Neural progenitor cell (in vitro differentiated cells): Measurements from ENCODE around the gene EXOC4. TPM values are rescaled to one million over a fixed set of nuclear protein-coding genes. Genes with fewer than 3 reads are reported as not detected.

ENCODE experiments used
- DNase-seq: peaks from one replicate; pipeline ENCODE4 v3.0.0-alpha.2; 2016; ENCODE audit warnings: low spot score
- H2AFZ ChIP-seq: fragments of 200-600 bp; sonication (generic); replicated peaks from 2 replicates; pipeline ENCODE4 v1.6.1; 2016; ENCODE audit warnings: antibody characterized with exemption
- H3F3A ChIP-seq: fragments of 200-600 bp; sonication (generic); 2 replicates; pipeline ENCODE4 v1.6.1; 2016; ENCODE audit warnings: antibody characterized with exemption, low read depth
- H3K27ac ChIP-seq: fragments of 200-600 bp; sonication (generic); 2 replicates; pipeline ENCODE4 v1.5.1; 2016; ENCODE audit warnings: mild to moderate bottlenecking
- H3K27me3 ChIP-seq: fragments of 200-600 bp; sonication (generic); 2 replicates; pipeline ENCODE4 v1.6.1; 2016; ENCODE audit warnings: mild to moderate bottlenecking, moderate library complexity
- H3K36me3 ChIP-seq: fragments of 200-600 bp; sonication (generic); 2 replicates; pipeline ENCODE4 v1.5.1; 2016
- H3K4me1 ChIP-seq: fragments of 200-600 bp; sonication (generic); 2 replicates; pipeline ENCODE4 v1.6.1; 2016; ENCODE audit warnings: mixed run types
- H3K4me2 ChIP-seq: fragments of 200-600 bp; sonication (generic); 2 replicates; pipeline ENCODE4 v1.6.1; 2016
- H3K4me3 ChIP-seq: fragments of 200-600 bp; sonication (generic); 2 replicates; pipeline ENCODE4 v1.5.1; 2016
- H3K79me2 ChIP-seq: fragments of 200-600 bp; sonication (generic); 2 replicates; pipeline ENCODE4 v1.6.1; 2016; ENCODE audit warnings: low read depth
- H3K9ac ChIP-seq: fragments of 200-600 bp; sonication (generic); 2 replicates; pipeline ENCODE4 v1.6.1; 2016
- H3K9me3 ChIP-seq: fragments of 200-600 bp; sonication (generic); 2 replicates; pipeline ENCODE4 v1.5.1; 2016; ENCODE audit warnings: low read depth
- H4K20me1 ChIP-seq: fragments of 200-600 bp; sonication (generic); 2 replicates; pipeline ENCODE4 v1.6.1; 2016; ENCODE audit warnings: low read depth
- H3K27ac Mint-ChIP-seq: 3 replicates; pipeline ENCODE4 v1.8.0; 2021; ENCODE audit warnings: mixed read lengths
- H3K27me3 Mint-ChIP-seq: 2 replicates; pipeline ENCODE4 v1.8.0; 2022; ENCODE audit warnings: low read depth, mild to moderate bottlenecking, inconsistent platforms, moderate library complexity, mixed read lengths; ENCODE audit not compliant: insufficient read depth
- H3K36me3 Mint-ChIP-seq: 3 replicates; pipeline ENCODE4 v1.8.0; 2021; ENCODE audit warnings: mixed read lengths
- H3K4me1 Mint-ChIP-seq: 3 replicates; pipeline ENCODE4 v1.8.0; 2021; ENCODE audit warnings: mixed read lengths
- H3K4me3 Mint-ChIP-seq: 3 replicates; pipeline ENCODE4 v1.8.0; 2021; ENCODE audit warnings: mild to moderate bottlenecking, moderate library complexity, mixed read lengths
- H3K9me3 Mint-ChIP-seq: 3 replicates; pipeline ENCODE4 v1.8.0; 2020; ENCODE audit warnings: mixed read lengths
- EZH2 ChIP-seq: fragments of 200-600 bp; sonication (generic); IDR thresholded peaks from 2 replicates; pipeline ENCODE4 v1.6.1; 2017; ENCODE audit warnings: antibody characterized with exemption, mild to moderate bottlenecking, moderate library complexity
- EZH2phosphoT487 ChIP-seq: fragments of 200-600 bp; sonication (generic); IDR thresholded peaks from 2 replicates; pipeline ENCODE4 v1.6.1; 2017; ENCODE audit warnings: antibody characterized with exemption
- total RNA-seq: library from RNA; depleted of rRNA; stranded (reverse); fragments of >200 nt; gene quantifications from 2 replicates; pipeline ENCODE4 v1.2.3, GENCODE V29; 2015; ENCODE audit warnings: low replicate concordance
- TF ChIP-seq, protein P1 (sequence below): fragments of 200-600 bp; sonication (generic); IDR thresholded peaks from 2 replicates; pipeline ENCODE4 v1.5.1; 2017; ENCODE audit warnings: antibody characterized with exemption, mild to moderate bottlenecking

The EXOC4 gene
- total RNA-seq, 1 donor from 2014 or later = 129 TPM

DNA sequence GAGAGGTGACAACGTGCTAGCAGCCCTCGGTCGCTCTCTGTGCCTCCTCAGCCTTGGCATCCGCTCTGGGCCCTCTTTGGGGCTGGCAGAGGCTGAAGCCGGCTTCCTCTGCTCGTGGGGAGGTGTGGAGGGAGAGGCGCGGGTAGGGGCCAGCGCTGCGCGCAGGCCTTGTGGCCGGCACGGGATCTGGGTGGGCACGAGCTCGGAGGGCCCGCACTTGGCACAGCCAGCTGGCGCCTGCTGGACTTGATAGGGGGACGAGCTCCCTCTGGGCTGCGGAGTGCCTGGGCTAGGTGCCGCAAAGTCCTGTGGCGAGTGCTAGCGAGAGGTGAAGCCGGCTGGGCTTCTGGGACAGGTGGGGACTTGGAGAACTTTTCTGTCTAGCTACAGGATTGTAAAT is 170.7 kb downstream of the EXOC4 start:
- no peak overlapping the region for H3K4me3 ChIP-seq
- H3K4me2 ChIP-seq = no peak overlapping the region
- no peak overlapping the region for H3K9ac ChIP-seq
- H3K36me3 ChIP-seq = no peaks in the 10 kb centered on the region
- no peaks in the 10 kb centered on the region for H3K4me1 ChIP-seq
- no peaks in the 10 kb centered on the region for H3K4me1 Mint-ChIP-seq
- peaks cover 27% of the 10 kb centered on the region for H3K79me2 ChIP-seq
- H3K9me3 ChIP-seq = no peaks in the 10 kb centered on the region
- H3K27me3 Mint-ChIP-seq = peaks cover 2% of the 10 kb centered on the region
- DNase-seq = no peak
- no peak overlapping the region for H2AFZ ChIP-seq
- no peak overlapping the region for H3K27ac Mint-ChIP-seq
- H3K4me3 Mint-ChIP-seq = no peak overlapping the region
- no peak for TF ChIP-seq EZH2
- no peak for TF ChIP-seq EZH2phosphoT487
- TF ChIP-seq, protein P1, sequence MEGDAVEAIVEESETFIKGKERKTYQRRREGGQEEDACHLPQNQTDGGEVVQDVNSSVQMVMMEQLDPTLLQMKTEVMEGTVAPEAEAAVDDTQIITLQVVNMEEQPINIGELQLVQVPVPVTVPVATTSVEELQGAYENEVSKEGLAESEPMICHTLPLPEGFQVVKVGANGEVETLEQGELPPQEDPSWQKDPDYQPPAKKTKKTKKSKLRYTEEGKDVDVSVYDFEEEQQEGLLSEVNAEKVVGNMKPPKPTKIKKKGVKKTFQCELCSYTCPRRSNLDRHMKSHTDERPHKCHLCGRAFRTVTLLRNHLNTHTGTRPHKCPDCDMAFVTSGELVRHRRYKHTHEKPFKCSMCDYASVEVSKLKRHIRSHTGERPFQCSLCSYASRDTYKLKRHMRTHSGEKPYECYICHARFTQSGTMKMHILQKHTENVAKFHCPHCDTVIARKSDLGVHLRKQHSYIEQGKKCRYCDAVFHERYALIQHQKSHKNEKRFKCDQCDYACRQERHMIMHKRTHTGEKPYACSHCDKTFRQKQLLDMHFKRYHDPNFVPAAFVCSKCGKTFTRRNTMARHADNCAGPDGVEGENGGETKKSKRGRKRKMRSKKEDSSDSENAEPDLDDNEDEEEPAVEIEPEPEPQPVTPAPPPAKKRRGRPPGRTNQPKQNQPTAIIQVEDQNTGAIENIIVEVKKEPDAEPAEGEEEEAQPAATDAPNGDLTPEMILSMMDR = no peak
- peaks cover 13% of the 10 kb centered on the region for H3K36me3 Mint-ChIP-seq
- H3F3A ChIP-seq = no peaks in the 10 kb centered on the region
- no peaks in the 10 kb centered on the region for H3K27me3 ChIP-seq
- H4K20me1 ChIP-seq = no peaks in the 10 kb centered on the region
- peaks cover 2% of the 10 kb centered on the region for H3K9me3 Mint-ChIP-seq
- no peak overlapping the region for H3K27ac ChIP-seq

DNA sequence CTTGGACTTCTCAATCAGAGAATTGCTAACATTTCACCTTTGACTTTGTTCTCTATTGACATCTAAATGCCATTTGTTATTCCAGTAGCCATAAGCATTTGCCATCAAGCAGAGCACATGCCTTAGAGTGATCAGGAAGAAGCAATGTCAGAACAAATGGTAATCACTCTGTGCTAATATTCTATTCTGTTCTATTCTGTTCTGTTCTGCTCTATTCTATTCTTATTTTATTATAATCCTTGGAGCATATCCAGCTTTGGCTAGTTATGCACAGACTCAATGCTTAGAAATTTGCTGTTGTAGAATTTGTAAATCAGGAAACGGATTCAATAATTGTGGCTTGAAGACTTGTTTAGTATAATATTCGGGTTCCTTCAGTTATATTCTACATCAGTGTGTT is 175.4 kb downstream of the EXOC4 start:
- H3K27ac ChIP-seq = no peak overlapping the region

DNA sequence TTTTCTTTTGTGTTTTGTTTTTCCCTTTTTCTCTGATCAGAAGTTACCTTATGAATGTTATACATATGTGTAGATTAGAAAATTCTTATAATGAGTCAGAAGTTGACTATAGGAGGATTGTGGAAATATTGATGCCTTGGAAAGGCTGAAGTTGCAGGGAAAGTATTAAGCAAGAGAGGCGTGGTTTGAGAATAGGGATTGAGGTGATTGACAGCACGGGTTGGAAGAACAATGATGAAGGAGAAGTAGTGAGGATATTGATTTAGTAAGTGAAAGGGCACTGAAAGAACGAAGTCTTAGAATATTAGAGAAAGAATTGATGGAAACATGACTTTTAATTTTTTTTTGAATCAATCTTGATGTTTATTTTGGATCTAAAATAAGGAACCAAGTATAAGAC is 176.0 kb downstream of the EXOC4 start:
- no peak for DNase-seq
- no peaks in the 10 kb centered on the region for H3K27me3 ChIP-seq
- H3K9ac ChIP-seq = no peak overlapping the region
- H3F3A ChIP-seq = peaks cover 6% of the 10 kb centered on the region
- H3K36me3 Mint-ChIP-seq = peaks cover 14% of the 10 kb centered on the region
- H3K27me3 Mint-ChIP-seq = peaks cover 2% of the 10 kb centered on the region
- peaks cover 5% of the 10 kb centered on the region for H3K4me1 ChIP-seq
- no peak overlapping the region for H3K4me3 ChIP-seq
- H3K4me1 Mint-ChIP-seq = no peaks in the 10 kb centered on the region
- H3K4me2 ChIP-seq = no peak overlapping the region
- TF ChIP-seq EZH2 (no peak), EZH2phosphoT487 (no peak)
- TF ChIP-seq, protein P1 = no peak
- no peak overlapping the region for H3K4me3 Mint-ChIP-seq
- peaks cover 9% of the 10 kb centered on the region for H4K20me1 ChIP-seq
- no peak overlapping the region for H3K27ac ChIP-seq
- H3K79me2 ChIP-seq = no peaks in the 10 kb centered on the region
- no peak overlapping the region for H3K27ac Mint-ChIP-seq
- H3K9me3 Mint-ChIP-seq = peaks cover 3% of the 10 kb centered on the region
- H3K36me3 ChIP-seq = no peaks in the 10 kb centered on the region
- no peaks in the 10 kb centered on the region for H3K9me3 ChIP-seq
- H2AFZ ChIP-seq = no peak overlapping the region

More for the DNA sequence above, 175.4 kb downstream of the EXOC4 start:
- Histone ChIP-seq H3K79me2 (no peaks in the 10 kb centered on the region), H2AFZ (no peak overlapping the region), H3K36me3 (no peaks in the 10 kb centered on the region), H3K4me2 (no peak overlapping the region), H4K20me1 (peaks cover 3% of the 10 kb centered on the region), H3K4me1 (no peaks in the 10 kb centered on the region), H3F3A (peaks cover under 1% of the 10 kb centered on the region), H3K27me3 (no peaks in the 10 kb centered on the region), H3K4me3 (no peak overlapping the region), H3K9ac (no peak overlapping the region), H3K9me3 (no peaks in the 10 kb centered on the region)
- TF ChIP-seq EZH2 = no peak
- no peak for TF ChIP-seq EZH2phosphoT487
- TF ChIP-seq, protein P1 = no peak
- Mint-ChIP-seq H3K4me1 (no peaks in the 10 kb centered on the region), H3K9me3 (peaks cover 3% of the 10 kb centered on the region), H3K27me3 (peaks cover 2% of the 10 kb centered on the region), H3K4me3 (no peak overlapping the region), H3K36me3 (peaks cover 14% of the 10 kb centered on the region), H3K27ac (no peak overlapping the region)
- DNase-seq = no peak
